GM18861 (cell line): Measurements from ENCODE around the gene GAD1.

ENCODE experiments used
- ATAC-seq: cut with Tn5 transposase; IDR thresholded peaks from one replicate; pipeline ENCODE4 v1.9.1; 2021; ENCODE audit not compliant: unreplicated experiment

GAD1 gene

DNA sequence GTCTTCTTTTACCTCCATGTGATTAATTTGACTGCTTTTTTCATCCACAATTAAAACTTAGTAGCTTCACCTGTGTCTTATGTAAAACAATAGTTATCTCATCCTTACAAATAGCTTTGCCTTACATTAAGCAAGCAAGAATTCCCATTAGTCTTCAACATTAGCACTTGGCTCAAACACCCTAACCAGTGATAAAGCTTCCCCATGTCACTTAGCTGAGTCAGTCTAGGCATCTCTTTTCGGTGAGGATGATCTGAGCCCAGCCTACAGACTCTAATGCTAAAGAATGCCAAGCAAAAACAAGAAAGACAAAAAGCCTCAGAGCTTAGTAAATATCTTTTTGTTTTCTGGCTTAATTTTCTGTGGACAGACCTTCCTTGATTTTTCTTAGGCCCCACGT is 26.1 kb downstream of the GAD1 start:
- ATAC-seq = no peak

- ATAC-seq = no peak
Observed at GRCh38 chr2:170843656-170844055, 27.0 kb downstream of the GAD1 start.

- no peak for ATAC-seq
Observed at GRCh38 chr2:170845343-170845742, 28.7 kb downstream of the GAD1 start.

DNA sequence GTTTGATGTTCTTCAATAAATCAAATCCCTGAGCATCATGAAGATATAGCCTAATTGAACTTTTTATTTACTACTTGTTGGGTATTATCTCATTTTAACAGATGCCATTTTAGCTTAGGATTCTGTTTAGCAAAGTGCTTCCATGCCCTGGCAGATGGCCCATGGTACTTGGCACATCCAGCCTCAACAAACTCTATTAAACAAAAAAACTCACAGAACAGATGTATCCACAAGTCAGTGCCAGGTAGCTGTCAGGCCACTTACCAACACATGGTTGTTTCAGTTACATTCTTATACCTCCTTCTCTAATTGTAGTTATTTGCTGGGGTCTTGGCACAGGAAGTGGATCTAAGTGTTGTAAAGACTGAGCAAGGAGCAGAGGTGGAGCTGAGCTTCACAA is 29.6 kb downstream of the GAD1 start:
- no peak for ATAC-seq

DNA sequence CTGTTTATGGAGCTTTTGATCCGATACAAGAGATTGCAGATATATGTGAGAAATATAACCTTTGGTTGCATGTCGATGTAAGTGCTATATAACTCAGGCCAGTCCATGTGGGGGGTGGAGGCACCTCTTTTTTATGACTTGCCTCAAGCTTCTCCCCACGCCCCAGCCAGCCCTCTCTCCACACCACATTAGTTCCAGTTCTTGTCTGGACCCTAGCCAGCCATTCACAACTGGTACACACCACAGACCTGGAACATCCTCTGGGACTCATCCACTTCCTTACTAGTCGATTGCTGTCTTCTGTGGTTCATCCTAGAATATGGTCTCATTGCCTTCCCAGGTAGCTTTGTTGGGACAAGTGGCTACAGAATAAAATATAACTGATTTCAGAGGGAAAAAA is 31.0 kb downstream of the GAD1 start:
- ATAC-seq = no peak

- ATAC-seq = no peak
Observed at GRCh38 chr2:170848587-170848986, 31.9 kb downstream of the GAD1 start.

- ATAC-seq = no peak
Observed at GRCh38 chr2:170850251-170850650, 33.6 kb downstream of the GAD1 start.

DNA sequence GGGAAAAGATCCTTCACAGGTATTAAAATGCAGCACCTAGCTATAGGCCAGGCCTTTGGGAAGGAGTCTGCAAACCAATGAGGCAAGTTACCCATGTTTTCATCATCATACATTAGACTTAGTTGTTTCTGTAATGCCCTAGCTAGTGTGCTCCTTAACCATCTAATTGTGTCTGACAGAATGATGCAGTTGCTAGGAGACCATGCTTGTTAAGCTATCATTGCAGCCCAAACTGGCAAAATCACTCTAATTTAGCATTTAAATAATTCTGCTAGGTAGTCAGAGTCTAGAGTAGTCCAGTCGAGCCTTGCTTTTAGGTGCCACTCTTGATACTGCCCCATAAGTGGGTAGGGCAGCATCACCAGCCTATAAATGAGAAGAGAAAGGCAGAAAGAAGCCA is 34.9 kb downstream of the GAD1 start:
- no peak for ATAC-seq

- no peak for ATAC-seq
Observed at GRCh38 chr2:170856066-170856465, 39.4 kb downstream of the GAD1 start.

DNA sequence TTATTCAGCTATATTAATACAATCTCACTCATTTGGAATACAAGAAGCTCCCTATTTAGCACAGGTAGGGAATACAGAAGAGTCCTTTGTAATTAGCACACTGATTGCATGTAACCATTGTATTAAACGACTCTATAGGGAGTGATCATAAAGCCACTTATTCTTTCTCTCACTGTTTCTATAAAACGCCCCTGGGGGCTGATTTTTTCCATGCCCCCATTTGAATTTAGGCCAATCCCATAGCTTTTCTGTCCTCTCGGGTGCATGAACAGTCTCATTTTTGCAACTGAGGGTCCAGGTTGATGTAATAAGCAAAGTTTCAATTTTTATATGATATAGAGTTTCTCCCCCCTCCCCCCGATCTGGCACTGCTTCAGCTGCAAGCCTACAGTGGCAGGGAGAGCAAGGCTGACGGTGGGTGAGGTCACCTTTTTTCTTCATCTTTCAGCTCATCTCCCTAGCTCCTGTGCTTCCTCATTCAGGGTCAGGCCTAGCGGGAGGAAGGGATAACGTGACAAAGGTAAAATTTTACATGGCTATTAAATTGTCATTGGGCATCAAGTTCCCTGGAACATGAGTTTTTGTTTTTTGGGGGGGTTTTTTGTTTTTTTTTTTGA is 45.7 kb downstream of the GAD1 start:
- no peak for ATAC-seq

- ATAC-seq = no peak
Observed at GRCh38 chr2:170863087-170863486, 46.4 kb downstream of the GAD1 start.

GRCh38 chr2:170869036-170869435 is 52.3 kb downstream of the GAD1 start:
- no peak for ATAC-seq

- no peak for ATAC-seq
Observed at GRCh38 chr2:170869461-170869860, 52.8 kb downstream of the GAD1 start.

DNA sequence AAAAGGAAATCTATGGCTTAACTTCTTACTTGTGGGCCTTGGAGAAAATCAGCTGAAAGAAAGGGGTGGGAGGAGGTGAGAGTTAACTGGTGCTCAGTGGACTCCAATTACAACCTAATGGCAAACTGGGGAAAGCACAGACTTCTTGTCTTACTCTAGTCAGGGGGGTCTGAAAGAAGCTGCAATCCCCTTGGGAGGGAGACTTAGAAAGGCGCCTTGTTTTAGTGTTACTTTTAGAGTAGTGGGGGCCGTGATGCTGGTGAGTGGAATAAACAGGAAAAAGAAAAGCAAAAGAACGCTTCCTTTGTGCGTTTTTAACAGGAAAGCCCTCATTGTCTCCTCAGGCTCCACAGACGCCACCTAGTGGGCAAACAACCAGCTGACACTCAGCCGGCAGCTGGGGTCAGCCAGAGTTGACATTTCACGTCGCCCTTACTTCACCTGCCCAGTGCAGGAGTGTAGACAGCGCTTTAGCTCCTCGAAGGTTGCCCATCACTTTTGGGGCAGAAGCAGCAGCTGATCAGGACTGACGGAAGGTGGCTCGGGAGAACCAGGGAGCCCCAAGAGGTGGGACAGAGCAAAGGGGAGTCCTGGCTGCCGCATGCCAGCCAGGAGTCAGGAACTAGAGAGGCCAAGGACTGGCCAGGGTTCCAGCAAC is 56.5 kb downstream of the GAD1 start:
- ATAC-seq = peak; percentile 90

DNA sequence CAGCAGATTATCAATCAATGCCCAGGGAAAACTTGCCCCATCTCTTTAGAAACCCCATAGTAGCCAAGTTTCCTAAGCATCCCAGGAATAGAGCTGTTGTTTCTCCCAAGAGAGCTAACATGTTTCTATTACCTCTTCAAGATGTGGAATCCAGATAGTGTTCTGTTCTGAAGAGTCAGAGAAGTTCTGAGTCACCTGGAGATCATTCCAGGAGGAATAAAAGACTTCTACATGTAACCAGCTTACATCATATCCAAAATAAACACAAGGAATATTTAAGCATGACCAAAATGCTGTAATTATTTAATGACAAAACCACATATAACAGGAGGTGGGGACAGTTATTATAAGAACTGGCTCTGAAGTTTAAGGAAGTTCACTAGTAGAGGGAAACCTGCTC is 61.4 kb downstream of the GAD1 start:
- ATAC-seq = no peak

GRCh38 chr2:170878505-170878904 is 61.8 kb downstream of the GAD1 start:
- ATAC-seq = no peak

GRCh38 chr2:170881840-170882239 is 65.2 kb downstream of the GAD1 start:
- ATAC-seq = no peak

GRCh38 chr2:170882758-170883157 is 66.1 kb downstream of the GAD1 start:
- ATAC-seq = no peak

DNA sequence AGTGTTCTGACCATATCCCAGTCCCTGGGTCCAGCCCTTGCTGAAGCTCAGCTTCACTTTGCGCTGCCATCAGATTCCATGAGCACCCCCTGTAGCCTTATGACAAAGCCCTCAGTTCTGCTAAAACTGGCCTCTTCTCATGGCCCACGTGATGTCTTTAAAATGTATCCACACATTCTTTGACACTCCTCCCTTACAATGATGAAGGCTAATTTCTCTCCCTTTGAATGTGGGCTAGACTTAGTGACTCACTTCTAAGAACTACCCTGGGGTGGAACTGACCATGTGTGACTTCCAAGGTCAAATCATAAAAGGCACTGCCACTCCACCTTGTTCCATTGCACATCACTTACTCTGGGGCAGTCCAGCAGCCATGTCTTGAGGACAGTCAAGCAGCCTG is 67.0 kb downstream of the GAD1 start:
- no peak for ATAC-seq

GRCh38 chr2:170885130-170885791 is 68.6 kb downstream of the GAD1 start:
- no peak for ATAC-seq

GRCh38 chr2:170886386-170886785 is 69.7 kb downstream of the GAD1 start:
- no peak for ATAC-seq

- ATAC-seq = no peak
Observed at GRCh38 chr2:170887496-170887895, 70.8 kb downstream of the GAD1 start.

- ATAC-seq = no peak
Observed at GRCh38 chr2:170887896-170888295, 71.2 kb downstream of the GAD1 start.
